ENCODE data around the gene NTNG1. TPM values are rescaled to one million over a fixed set of nuclear protein-coding genes. Genes with fewer than 3 reads are reported as not detected.

NTNG1 gene
- total RNA-seq, 4 donors from 2014 or later = 4.2 to 11.1 (median 5.6) TPM

DNA sequence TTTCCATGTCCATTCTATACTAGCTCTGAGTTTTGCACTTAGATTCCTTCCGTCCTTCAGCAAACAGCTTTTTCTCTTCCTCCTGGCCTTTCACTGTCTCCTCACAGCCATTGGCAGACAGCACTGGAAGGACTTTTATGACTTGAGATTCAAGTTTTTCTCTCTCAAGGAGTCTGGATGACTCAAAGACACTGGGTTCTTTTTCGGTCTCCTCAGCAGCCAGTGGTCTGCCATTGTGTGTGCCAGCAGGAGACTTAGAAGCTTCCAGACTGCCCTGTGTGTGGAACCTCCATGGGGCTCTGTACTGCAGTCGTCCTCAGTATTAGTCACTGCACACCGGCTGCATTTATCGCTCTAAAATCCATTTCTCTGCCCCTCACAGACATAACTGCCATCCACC, 30.5 kb downstream of the NTNG1 start:
- no peak for DNase-seq (ENCODE audit: low spot score in 2 of 2)
- H3K9me3 ChIP-seq = no peaks in the 10 kb centered on the region
- H3K27ac ChIP-seq = no peak overlapping the region
- WGBS = 83% methylated on average over 5 of the region's 5 CpGs
- no peaks in the 10 kb centered on the region for H3K4me1 ChIP-seq
- no peaks in the 10 kb centered on the region for H3K36me3 ChIP-seq
- TF ChIP-seq POLR2AphosphoS5 (IDR thresholded peaks at IDR 0.05) (no peak), POLR2A (IDR thresholded peaks at IDR 0.05) (no peak), EP300 (IDR thresholded peaks at IDR 0.05) (no peak)
- TF ChIP-seq, protein P1, sequence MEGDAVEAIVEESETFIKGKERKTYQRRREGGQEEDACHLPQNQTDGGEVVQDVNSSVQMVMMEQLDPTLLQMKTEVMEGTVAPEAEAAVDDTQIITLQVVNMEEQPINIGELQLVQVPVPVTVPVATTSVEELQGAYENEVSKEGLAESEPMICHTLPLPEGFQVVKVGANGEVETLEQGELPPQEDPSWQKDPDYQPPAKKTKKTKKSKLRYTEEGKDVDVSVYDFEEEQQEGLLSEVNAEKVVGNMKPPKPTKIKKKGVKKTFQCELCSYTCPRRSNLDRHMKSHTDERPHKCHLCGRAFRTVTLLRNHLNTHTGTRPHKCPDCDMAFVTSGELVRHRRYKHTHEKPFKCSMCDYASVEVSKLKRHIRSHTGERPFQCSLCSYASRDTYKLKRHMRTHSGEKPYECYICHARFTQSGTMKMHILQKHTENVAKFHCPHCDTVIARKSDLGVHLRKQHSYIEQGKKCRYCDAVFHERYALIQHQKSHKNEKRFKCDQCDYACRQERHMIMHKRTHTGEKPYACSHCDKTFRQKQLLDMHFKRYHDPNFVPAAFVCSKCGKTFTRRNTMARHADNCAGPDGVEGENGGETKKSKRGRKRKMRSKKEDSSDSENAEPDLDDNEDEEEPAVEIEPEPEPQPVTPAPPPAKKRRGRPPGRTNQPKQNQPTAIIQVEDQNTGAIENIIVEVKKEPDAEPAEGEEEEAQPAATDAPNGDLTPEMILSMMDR (IDR thresholded peaks at IDR 0.05) = no peak
- no peak overlapping the region for H3K4me3 ChIP-seq
- H3K27me3 ChIP-seq = no peaks in the 10 kb centered on the region

DNA sequence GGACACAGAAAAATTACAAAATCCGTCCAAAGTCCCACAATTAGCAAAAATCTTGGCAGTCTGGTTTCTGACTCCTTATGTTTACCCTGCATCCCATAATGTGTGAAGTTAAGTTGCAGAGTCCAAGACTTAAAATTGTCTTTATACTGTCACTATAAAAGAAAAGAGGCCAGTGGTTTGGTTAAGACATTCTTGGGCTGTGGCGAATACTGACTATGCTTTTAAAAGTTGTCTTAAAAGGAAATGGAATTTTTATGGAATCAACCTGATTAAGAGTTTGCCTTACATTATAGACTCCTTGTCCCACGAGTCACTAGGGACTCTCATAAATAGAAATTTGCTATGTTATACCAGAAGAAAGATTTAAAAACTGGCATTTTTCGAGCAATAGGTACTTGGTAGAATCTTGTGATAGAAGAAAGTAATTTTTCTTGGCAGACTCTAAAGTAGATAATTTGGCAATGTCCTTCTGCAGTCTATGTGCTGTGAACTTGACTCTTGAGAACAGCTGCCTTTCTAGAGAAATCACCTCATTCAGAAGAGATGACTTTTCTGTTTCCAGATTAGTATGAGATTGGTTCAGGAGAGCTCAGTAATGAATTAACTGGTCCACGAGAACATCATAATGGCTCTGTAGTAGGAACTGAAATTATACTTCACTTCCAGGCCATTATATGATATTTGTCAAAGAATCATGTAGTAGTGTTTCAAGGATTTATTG, 31.8 kb downstream of the NTNG1 start:
- H3K36me3 ChIP-seq = no peaks in the 10 kb centered on the region
- no peaks in the 10 kb centered on the region for H3K27me3 ChIP-seq
- no peaks in the 10 kb centered on the region for H3K9me3 ChIP-seq
- DNase-seq (ENCODE audit: low spot score in 2 of 2) = no peak
- no peak for TF ChIP-seq POLR2AphosphoS5 (IDR thresholded peaks at IDR 0.05)
- WGBS = 80% methylated on average over 5 of the region's 5 CpGs
- no peaks in the 10 kb centered on the region for H3K4me1 ChIP-seq
- no peak overlapping the region for H3K27ac ChIP-seq
- no peak overlapping the region for H3K4me3 ChIP-seq

DNA sequence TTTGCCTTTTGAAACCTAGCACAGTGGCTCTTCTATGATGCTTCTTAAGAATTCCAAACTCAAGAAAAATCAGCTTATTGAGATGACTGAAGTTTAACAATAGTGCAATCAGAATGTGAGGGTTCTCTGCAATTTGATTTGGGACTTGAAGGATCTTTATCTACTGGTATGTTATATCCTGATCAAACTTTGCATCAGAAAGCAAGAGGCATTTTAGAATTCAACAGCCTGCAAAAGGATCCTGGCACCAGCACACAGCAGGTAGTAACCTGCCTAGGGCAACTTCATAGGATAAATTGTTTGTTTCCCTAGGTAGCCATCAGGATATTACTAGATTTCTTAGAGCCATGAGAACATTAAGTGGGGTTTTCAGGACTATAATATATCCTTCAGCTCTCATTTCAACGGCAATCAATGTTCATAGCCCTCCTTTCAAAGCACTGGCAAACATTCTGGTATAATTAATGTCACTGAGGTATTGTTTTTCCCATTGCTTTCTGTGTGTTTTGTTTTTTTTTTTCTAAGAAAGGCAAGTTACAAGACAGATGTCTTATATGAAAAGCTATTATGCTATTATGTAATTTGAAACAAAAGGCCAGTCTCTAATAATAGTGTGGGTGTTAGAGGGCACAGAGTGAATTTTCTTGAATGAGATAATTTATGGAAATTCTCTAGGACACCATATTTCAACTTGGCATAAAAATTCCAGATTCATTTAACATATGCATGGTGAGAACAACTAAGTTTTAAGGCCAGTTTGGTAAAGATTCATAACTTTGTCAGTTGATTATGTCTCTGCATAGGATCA, 34.5 kb downstream of the NTNG1 start:
- no peak overlapping the region for H3K27ac ChIP-seq
- no peak for DNase-seq (ENCODE audit: low spot score in 2 of 2)
- TF ChIP-seq, protein P1 (IDR thresholded peaks at IDR 0.05) = no peak
- TF ChIP-seq POLR2AphosphoS5 (IDR thresholded peaks at IDR 0.05) (no peak), EP300 (IDR thresholded peaks at IDR 0.05) (no peak), POLR2A (IDR thresholded peaks at IDR 0.05) (no peak)
- no peaks in the 10 kb centered on the region for H3K4me1 ChIP-seq
- no peaks in the 10 kb centered on the region for H3K27me3 ChIP-seq
- no peaks in the 10 kb centered on the region for H3K36me3 ChIP-seq
- WGBS = 36% methylated on average over 1 of the region's 1 CpG
- H3K9me3 ChIP-seq = no peaks in the 10 kb centered on the region
- no peak overlapping the region for H3K4me3 ChIP-seq

DNA sequence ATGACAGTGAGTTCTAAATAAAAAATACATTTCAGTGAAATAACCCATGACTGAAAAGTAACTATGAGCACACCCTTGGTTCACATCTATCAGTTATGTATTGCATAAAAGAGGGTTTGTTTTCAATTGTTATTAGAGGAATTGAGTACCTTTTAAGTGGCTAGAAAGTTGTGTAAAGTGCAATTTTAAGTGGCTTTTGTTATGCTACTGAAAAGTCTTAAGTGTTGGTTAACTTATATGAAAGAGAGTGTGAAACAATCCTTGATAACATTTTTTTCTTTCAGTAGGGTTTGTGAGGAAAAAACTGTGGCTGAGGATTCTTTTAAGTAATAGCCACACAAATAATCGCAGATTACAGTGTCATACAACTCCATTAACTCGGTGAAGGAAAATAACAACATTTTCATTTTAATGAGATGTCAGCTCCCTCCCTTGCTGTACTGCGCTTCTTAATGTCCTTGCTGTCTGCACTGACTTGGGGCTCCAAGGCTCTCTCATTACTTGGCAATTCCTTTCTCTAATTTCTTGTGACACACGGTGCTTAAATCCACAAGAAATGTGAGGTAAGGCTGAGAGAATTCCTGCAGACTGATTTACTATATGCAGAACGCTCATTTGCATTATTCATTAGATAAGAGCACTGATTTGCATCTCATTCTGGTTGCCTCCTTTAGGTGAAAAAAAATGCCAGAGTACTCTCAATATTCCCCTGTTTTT, 40.6 kb downstream of the NTNG1 start:
- Histone ChIP-seq H3K27me3 (no peaks in the 10 kb centered on the region), H3K27ac (no peak overlapping the region), H3K4me1 (no peaks in the 10 kb centered on the region), H3K36me3 (no peaks in the 10 kb centered on the region), H3K4me3 (no peak overlapping the region), H3K9me3 (no peaks in the 10 kb centered on the region)
- DNase-seq (ENCODE audit: low spot score in 2 of 2) = no peak
- whole genome bisulfite sequencing = 57% methylated on average over 5 of the region's 5 CpGs
- TF ChIP-seq POLR2A (IDR thresholded peaks at IDR 0.05) = no peak
- TF ChIP-seq POLR2AphosphoS5 (IDR thresholded peaks at IDR 0.05) = no peak
- TF ChIP-seq, protein P1 (IDR thresholded peaks at IDR 0.05) = no peak
- TF ChIP-seq EP300 (IDR thresholded peaks at IDR 0.05) = no peak

DNA sequence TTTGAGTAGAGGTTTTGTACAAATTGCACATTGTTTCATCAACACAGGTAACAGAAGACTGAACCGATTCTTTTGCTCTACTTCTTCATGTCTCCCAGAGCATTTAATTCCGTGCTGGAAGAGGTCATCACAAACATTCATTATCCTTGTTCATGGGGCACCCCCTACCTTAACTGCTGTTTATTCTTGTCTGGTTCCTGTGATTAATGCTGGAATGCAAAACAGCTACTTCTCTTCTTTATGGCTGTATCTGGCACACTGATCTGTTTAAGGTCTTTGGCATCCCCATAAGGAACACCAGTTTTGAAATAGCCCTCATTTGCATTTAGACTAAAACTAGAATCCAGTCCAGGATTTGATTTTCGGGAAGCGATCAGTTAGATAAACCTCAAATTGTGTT, 42.2 kb downstream of the NTNG1 start:
- WGBS = 41% methylated on average over 4 of the region's 4 CpGs
- H3K27me3 ChIP-seq = no peaks in the 10 kb centered on the region

More for the DNA sequence above, 42.2 kb downstream of the NTNG1 start:
- Histone ChIP-seq H3K4me1 (no peaks in the 10 kb centered on the region), H3K4me3 (no peak overlapping the region), H3K36me3 (no peaks in the 10 kb centered on the region), H3K27ac (no peak overlapping the region), H3K9me3 (no peaks in the 10 kb centered on the region)
- TF ChIP-seq, protein P1 (IDR thresholded peaks at IDR 0.05) = no peak
- TF ChIP-seq POLR2A (IDR thresholded peaks at IDR 0.05) (no peak), EP300 (IDR thresholded peaks at IDR 0.05) (no peak), POLR2AphosphoS5 (IDR thresholded peaks at IDR 0.05) (no peak)
- no peak for DNase-seq (ENCODE audit: low spot score in 2 of 2)

All from suprapubic skin (tissue), 4 donors.